ENCODE results near the gene PIGB.
"Not testable (repeated sequence)": the region's sequence is repeated elsewhere in the genome, so short reads cannot be mapped to it uniquely, and the experiment has no call there.

The PIGB gene

DNA sequence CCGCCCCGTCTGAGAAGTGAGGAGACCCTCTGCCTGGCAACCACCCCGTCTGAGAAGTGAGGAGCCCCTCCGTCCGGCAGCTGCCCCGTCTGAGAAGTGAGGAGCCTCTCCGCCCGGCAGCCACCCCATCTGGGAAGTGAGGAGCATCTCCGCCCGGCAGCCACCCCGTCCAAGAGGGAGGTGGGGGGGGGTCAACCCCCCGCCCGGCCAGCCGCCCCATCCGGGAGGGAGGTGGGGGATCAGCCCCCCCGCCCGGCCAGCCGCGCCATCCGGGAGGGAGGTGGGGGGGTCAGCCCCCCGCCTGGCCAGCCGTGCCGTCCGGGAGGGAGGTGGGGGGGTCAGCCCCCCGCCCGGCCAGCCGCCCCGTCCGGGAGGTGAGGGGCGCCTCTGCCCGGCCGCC is 16.2 kb upstream of the PIGB start:
- not testable (repeated sequence) for DNase-seq

- DNase-seq, result no peak
Measured at GRCh38 chr15:55319537-55320237, 665 bp downstream of the PIGB start.

GRCh38 chr15:55320238-55320550 is 1.2 kb downstream of the PIGB start:
- no peak for DNase-seq

DNA sequence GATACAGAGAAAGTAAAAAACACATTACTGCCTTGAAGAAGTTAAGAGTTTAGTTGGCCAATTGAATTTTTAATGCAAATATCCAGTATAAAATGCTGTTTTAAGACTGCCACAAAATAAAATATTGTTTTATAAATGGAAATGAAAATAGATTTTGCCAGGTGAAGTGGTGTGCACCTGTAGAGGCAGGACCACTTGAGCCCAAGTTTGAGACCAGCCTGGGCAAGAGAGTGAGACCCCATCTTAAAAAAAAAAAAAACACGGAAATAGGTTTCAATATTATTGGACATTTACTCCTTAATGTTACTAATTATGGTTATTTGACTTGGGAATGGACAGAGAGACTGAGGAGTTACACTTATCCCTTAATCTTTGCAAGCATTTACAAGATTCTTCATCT is 1.9 kb downstream of the PIGB start:
- DNase-seq, result no peak

- DNase-seq, result no peak
Measured at GRCh38 chr15:55322467-55322866, 3.4 kb downstream of the PIGB start.

DNA sequence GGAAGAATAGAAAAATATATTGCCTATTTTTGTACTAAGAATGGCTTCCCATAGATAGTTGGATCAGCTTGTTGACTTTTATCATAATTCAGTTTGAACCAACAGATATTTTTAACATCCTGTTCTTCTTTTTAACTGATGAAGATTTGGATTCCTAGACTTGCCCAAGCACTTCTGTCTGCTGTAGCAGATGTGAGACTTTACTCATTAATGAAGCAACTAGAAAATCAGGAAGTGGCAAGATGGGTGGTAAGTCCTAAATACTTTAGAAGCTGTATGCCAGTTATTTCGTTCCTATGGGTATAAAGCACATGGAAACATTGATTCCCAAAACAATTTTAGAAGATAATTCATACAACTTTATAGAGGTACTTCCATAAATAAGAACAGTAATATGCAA is 8.4 kb downstream of the PIGB start:
- DNase-seq, result no peak

GRCh38 chr15:55334371-55334770 is 15.3 kb downstream of the PIGB start:
- no peak for DNase-seq

- DNase-seq, result no peak
Measured at GRCh38 chr15:55334997-55335396, 16.0 kb downstream of the PIGB start.

GRCh38 chr15:55337160-55337559 is 18.1 kb downstream of the PIGB start:
- no peak for DNase-seq

GRCh38 chr15:55343168-55343567 is 24.1 kb downstream of the PIGB start:
- DNase-seq, result peak; percentile 18 to 62

DNA sequence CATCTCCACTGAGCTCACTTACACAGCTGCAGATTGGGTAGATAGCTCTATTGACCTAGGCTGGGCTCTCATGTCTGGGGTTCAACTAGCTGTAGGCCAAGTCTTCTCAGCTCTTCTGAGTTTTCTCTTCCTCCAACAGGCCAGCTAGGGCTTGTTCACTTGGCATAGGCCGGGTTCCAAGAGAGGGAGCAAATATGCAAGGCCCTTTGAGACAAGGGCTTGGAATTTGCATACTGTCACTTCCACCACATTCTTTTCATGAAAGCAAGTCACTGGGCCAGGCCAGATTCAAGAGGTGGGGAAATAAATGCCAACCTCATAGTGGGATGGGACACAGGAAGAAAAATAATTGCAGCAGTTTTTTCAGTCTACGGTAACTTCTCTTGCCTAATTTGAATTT is 25.2 kb downstream of the PIGB start:
- no peak for DNase-seq

- DNase-seq, result no peak
Measured at GRCh38 chr15:55348281-55348778, 29.3 kb downstream of the PIGB start.

DNA sequence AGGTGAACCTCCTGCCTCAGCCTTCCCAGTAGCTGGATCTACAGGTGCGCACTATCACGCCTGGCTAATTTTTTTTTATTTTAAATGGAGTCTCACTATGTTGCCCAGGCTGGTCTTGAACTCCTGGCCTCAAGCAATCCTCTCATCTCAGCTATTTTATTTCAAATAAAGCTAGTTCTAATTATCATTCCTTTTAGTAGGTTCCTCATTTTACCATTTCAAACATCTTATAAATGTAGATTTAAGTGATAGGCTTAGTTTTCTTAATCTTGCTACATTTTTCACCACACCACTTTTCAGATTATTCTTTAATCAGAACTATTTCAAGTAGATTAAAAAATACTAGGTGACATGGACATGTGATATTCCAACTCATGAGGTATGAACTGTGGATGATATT is 30.3 kb downstream of the PIGB start:
- no peak for DNase-seq

DNA sequence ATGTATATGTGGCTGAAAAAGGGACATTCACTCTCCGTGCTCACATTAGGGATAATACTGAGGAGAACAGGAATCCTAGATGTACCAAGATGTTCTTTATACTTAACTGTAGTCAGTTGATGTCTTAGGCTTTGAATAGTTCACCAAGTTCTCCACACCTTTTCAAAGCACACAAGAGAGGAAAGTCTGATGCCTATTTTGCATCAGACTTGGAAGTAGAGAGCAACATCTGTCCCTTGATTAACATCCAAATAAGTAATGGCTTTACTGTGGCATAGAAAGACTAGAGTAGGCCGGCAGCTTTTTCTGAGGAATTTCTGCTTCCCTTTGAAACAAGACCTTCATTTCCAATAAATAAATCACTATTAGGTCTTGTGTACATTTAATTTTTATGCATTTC is 34.0 kb downstream of the PIGB start:
- no peak for DNase-seq

DNA sequence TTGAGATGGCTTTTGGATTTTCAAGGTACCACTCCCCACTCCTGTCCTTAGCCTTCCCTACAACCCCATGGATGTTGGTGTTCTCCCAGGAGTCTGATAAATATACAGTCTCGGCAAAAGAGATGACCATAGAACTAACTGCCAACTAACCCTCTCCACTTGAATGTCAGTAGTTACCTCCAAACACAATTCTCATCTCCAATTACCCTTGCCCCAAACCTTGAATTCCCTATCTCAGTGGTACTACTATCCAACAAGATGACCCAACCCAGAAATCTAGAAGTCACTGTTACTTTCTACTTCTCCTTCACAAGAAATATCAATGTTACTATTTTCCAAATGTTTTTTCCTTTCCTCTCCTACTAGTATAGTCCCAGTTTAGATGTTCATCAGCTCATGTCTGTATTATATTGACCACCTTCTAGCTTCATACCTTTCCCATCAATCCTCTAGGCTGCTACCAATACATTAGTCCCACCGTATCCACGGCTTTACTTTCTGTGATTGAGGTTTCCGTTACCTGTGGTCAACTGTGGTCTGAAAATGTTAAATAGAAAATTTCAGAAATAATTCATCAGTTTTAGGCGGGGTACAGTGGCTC is 38.1 kb downstream of the PIGB start:
- no peak for DNase-seq

- no peak for DNase-seq
Measured at GRCh38 chr15:55357774-55358173, 38.8 kb downstream of the PIGB start.

- DNase-seq, result no peak
Measured at GRCh38 chr15:55358471-55358870, 39.4 kb downstream of the PIGB start.

- DNase-seq, result no peak
Measured at GRCh38 chr15:55360256-55360655, 41.2 kb downstream of the PIGB start.

GRCh38 chr15:55361048-55361447 is 42.0 kb downstream of the PIGB start:
- no peak for DNase-seq

GRCh38 chr15:55362641-55363040 is 43.6 kb downstream of the PIGB start:
- no peak for DNase-seq

- DNase-seq, result no peak
Measured at GRCh38 chr15:55366981-55367380, 48.0 kb downstream of the PIGB start.

GRCh38 chr15:55372701-55373440 is 53.8 kb downstream of the PIGB start:
- DNase-seq, result no peak

DNA sequence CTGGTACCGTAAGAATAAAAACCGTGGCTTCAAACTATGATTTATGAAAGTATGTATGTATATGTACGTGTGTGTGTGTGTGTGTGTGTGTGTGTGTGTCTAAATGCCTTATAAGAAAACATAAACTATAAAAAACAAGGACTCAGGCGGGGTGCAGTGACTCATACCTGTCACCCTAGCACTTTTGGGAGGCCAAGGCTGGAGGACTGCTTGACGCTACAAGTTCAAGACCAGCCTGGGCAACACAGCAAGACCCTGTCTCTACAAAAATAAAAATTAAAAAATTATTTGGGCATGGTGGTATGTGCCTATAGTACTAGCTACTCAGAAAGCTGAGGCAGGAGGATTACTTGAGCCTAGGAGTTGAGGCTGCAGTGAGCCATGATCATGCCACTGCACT is 60.1 kb downstream of the PIGB start:
- no peak for DNase-seq

DNA sequence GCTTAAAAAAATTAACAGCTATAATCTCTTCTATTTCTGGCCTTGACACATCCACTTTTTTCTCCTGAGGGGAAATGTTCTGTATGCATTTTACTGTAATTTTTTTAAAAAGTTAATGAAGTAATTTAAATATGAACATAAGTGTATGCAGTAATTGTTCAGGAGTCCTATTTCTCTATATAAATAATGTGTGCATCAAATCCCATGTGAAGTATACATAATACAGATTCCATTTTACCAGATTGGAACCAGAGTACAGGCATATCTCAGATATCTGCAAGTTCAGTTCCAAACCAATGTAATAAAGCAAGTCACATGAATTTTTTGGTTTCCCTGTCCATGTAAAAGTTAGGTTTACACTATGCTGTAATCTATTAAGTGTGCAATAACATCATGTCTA is 62.6 kb downstream of the PIGB start:
- DNase-seq, result no peak
